ENCODE results near the gene SEMA3D. TPM values are rescaled to one million over a fixed set of nuclear protein-coding genes. Genes with fewer than 3 reads are reported as not detected.
"Not testable (repeated sequence)": the region's sequence is repeated elsewhere in the genome, so short reads cannot be mapped to it uniquely, and the experiment has no call there.

Gene SEMA3D
- total RNA-seq, 1 donor from 2014 or later: 1.9 TPM

GRCh38 chr7:84998665-84999064 is 188.2 kb downstream of the SEMA3D start:
- DNase-seq (ENCODE audit: low spot score): no peak

DNA sequence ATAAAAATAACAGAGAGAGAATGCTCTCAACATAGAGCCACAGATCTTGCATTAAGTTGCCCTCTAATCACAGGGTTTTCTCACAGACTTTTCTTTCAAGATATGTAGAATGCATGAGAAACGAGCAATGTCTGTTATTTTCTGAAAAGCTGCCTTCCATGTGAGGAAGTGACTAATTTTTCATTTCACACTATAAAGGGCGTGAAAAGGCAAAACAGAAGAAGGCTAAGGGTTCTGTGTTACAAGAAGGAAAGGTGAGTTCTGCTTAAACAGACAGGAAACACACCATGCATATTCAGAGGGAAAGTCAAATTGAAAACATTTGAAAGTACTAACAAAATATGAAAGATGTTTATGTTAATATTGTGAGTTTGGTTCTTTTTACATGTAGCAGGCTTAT is 189.2 kb downstream of the SEMA3D start:
- no peak for DNase-seq (ENCODE audit: low spot score)

DNA sequence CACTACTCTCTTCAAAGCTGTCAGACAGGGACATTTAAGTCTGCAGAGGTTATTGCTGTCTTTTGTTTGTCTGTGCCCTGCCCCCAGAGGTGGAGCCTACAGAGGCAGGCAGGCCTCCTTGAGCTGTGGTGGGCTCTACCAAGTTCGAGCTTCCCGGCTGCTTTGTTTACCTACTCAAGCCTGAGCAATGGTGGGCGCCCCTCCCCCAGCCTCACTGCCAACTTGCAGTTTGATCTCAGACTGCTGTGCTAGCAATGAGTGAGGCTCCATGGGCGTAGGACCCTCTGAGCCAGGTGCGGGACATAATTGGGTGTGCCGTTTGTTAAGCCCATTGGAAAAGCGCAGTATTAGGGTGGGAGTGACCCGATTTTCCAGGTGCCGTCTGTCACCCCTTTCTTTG is 193.9 kb downstream of the SEMA3D start:
- DNase-seq (ENCODE audit: low spot score): not testable (repeated sequence)

GRCh38 chr7:84985073-84985784 is 201.6 kb downstream of the SEMA3D start:
- no peak for DNase-seq (ENCODE audit: low spot score)

DNA sequence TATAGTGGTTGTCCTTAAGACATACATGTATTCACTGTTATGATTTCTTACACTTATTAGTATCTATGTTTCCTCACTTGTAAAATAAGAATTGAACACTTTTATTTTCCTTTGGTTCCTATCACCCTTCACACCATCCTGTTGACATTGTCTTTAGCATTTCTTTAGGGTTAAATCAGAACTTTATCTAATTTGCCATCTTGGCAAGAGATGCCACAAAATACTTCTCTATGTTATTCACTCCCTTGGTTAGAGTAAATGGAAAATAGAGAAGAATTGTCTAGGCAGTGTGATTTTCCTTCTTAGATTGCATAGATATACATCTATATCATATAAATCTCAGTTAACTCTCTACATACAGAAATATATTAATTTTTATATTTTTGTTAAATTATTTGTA is 204.7 kb downstream of the SEMA3D start:
- no peak for DNase-seq (ENCODE audit: low spot score)

DNA sequence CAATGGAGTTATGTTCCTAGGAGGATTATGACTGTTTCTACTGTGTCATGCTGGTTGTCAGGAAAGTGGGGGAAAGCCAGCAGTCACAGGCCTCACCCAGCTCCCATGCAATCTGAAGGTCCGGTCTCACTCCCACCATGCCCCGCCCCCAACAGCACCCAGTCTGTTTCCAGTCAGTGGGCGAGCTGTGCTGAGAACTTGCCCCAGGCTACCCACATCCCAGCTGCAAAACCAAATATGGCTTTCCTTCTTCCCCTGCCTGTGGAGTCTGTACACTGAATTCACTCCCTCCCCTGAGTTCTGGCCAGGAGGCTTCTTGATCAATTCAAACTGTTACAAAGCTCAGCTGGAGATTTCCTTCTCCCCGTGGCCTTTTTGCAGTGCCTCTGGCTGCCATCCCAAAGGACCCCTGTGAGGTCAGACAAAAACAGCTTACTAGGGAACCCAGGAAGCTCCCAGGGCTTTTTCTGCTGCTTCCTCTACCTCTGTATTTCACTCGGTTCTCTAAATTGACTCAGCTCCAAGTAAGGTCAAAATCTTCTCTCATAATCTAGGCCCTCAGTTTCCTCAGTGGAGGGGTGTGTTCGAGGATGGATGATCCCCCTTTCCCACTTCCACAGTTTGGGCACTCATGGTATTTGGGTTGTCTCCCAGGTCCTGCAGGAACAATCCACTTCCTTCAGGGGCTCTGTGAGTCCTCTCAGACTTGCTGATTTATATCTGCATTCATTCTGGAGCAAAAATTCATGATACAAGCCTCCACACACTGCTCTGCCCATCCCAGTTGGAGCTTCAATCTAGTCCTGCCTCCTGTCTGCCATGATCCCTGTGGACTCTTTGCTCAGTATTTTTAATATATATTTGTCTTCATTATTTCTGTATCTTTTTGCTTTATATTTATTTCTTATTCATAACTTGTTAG is 205.5 kb downstream of the SEMA3D start:
- no peak for DNase-seq (ENCODE audit: low spot score)

- no peak for DNase-seq (ENCODE audit: low spot score)
Measured at GRCh38 chr7:84975586-84976185, 211.2 kb downstream of the SEMA3D start.

DNA sequence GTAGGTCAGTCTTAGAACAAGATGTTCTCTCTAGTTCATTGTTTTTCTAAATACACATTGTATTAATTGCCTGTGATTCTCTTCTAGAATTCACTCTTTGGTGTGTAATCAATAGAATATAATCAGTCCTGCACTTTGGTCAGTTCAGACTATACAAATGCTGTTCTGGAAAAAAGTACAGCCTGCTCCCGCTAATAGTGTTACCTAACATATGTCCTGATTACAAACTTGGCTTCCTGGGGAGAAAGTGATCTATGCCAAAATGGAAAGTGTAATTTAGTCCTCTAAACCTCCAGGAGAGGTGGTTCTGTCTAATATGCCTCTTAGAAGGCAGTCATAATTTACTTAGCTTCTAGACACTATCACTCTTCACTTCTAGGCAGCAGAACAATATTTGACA is 215.5 kb downstream of the SEMA3D start:
- DNase-seq (ENCODE audit: low spot score): no peak

DNA sequence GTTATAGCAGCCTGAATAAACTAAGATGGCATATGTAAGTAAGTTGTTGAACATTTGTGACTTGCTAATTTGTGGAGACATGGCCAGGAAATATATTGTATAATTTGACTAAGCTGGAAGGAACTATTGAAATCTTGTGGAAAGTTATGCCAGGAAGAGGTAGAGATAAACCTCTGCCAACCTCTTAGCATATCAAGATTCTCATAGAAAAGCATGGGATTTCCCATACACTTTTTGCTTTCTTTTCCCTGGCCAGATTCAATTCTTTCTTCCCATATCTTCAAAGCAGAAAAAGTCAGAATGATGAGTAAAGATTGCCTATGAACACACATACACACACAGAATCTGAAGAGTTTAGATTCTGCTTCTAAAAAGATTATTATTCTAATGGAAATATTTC is 216.2 kb downstream of the SEMA3D start:
- no peak for DNase-seq (ENCODE audit: low spot score)

DNA sequence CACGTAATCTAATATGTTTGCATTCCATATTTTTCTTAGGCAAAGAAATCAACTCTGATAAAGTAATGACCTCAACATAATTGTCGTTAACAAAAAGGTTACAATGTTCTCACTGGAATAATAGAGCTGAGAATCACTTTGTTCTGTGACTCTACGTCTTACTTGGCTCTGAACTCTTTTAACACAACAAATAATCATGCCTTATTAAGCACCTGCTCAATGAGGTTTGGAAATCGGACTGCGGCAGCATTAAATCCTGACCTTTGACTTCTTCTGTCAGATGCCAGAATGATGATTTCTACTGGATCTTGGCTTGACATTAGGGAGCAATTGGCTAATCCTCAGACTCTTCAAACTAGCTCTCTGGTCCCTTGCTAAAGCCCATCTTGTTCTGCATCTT is 233.6 kb downstream of the SEMA3D start:
- no peak for DNase-seq (ENCODE audit: low spot score)

- DNase-seq (ENCODE audit: low spot score): no peak
Measured at GRCh38 chr7:84950836-84951235, 236.0 kb downstream of the SEMA3D start.

- DNase-seq (ENCODE audit: low spot score): no peak
Measured at GRCh38 chr7:84949501-84949900, 237.4 kb downstream of the SEMA3D start.

- DNase-seq (ENCODE audit: low spot score): no peak
Measured at GRCh38 chr7:84949067-84949466, 237.8 kb downstream of the SEMA3D start.

GRCh38 chr7:84948634-84949033 is 238.2 kb downstream of the SEMA3D start:
- DNase-seq (ENCODE audit: low spot score): no peak

DNA sequence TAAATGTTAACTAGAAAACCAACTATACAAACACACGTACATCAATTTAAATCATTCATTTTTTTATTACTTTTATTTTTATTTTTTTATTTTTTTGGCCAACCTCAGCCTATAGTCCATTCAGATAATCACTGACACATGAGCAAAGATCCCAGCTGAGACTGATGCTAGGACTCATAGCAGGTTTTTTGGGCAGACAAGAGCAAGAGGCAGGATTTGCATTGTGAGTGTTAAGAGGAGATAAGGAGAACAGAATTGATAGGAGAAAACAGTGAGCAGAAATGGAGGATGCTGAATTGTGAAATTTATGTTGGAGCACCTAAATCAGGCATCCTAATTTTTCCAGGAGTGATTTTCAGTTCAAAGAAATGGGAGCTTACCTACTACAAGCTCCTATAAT is 240.3 kb downstream of the SEMA3D start:
- no peak for DNase-seq (ENCODE audit: low spot score)

All from mesenteric fat pad (tissue), 1 donor.